GM12892 (cell line): ENCODE results near the gene AQP2.

Experiments
- POLR2A ChIP-seq: IDR thresholded peaks from 2 replicates; pipeline ENCODE4 v1.6.1; 2011; ENCODE audit warnings: low read depth, low read length, control low read depth
- POLR2AphosphoS5 ChIP-seq: IDR thresholded peaks from 2 replicates; pipeline ENCODE4 v1.6.1; 2011; ENCODE audit warnings: low read depth, low read length, control low read depth
- TAF1 ChIP-seq: IDR thresholded peaks from 2 replicates; pipeline ENCODE4 v1.6.1; 2011; ENCODE audit warnings: low read depth, mild to moderate bottlenecking, control low read depth, low read length, borderline replicate concordance

GRCh38 chr12:49922349-49923034 lies 28.0 kb upstream of the AQP2 start:
- TF ChIP-seq TAF1: no peak
- no peak for TF ChIP-seq POLR2AphosphoS5
- no peak for TF ChIP-seq POLR2A
